Upper lobe of right lung (tissue), 1 donor: ENCODE results near the gene ARHGEF37. TPM values are rescaled to one million over a fixed set of nuclear protein-coding genes. Genes with fewer than 3 reads are reported as not detected.
"Not testable (repeated sequence)": the region's sequence is repeated elsewhere in the genome, so short reads cannot be mapped to it uniquely, and the experiment has no call there.

Source experiments
- ATAC-seq: fragments of 200-7000 bp; cut with Tn5 transposase; one replicate; pipeline ENCODE4 v1.9.1; 2020; ENCODE audit warnings: mild to moderate bottlenecking, moderate library complexity
- DNase-seq: peaks from one replicate; pipeline ENCODE4 v3.0.0-alpha.2; 2020
- H3K27ac ChIP-seq: fragments of 200-600 bp; one replicate; pipeline ENCODE4 v1.8.0; 2022
- H3K27me3 ChIP-seq: fragments of 200-600 bp; one replicate; pipeline ENCODE4 v1.8.0; 2022; ENCODE audit warnings: mild to moderate bottlenecking
- H3K36me3 ChIP-seq: fragments of 200-600 bp; one replicate; pipeline ENCODE4 v1.8.0; 2022
- H3K4me1 ChIP-seq: fragments of 200-600 bp; one replicate; pipeline ENCODE4 v1.8.0; 2022
- H3K4me3 ChIP-seq: fragments of 200-600 bp; one replicate; pipeline ENCODE4 v1.8.0; 2022; ENCODE audit warnings: mild to moderate bottlenecking
- H3K9me3 ChIP-seq: fragments of 200-600 bp; one replicate; pipeline ENCODE4 v1.8.0; 2022
- CTCF ChIP-seq: fragments of 200-600 bp; IDR thresholded peaks from one replicate; pipeline ENCODE4 v1.8.0; 2022; ENCODE audit warnings: antibody characterized with exemption
- intact Hi-C: fragments of 100-400 bp; cut with DNase I; formaldehyde crosslinking; loops from one replicate; pipeline ENCODE4 v1.11.0; 2022
- total RNA-seq: library from RNA; stranded (reverse); fragmentation: NEBNext Ultra II Directional; extraction: Animal tissue kit (Norgen Biotek cat#: 25700); gene quantifications from one replicate; pipeline ENCODE4 v1.2.1, GENCODE V29; 2021
- donor health status: DM: no; HTN: yes; CAD: no; lungs with severe emphysema.

The ARHGEF37 gene
- total RNA-seq, 1 donor from 2014 or later, result 13.3 TPM

- intact Hi-C loops, result no loop called here
- Histone ChIP-seq H3K36me3 (peaks cover 29% of the 10 kb centered on the region), H3K27ac (peak overlapping the region; percentile 72), H3K9me3 (no peaks in the 10 kb centered on the region), H3K4me1 (peaks cover 9% of the 10 kb centered on the region), H3K27me3 (no peaks in the 10 kb centered on the region), H3K4me3 (no peak overlapping the region)
- ATAC-seq, result no peak
- TF ChIP-seq CTCF, result no peak
- DNase-seq, result no peak
Observed at GRCh38 chr5:149597618-149598017, 16.3 kb downstream of the ARHGEF37 start.

- H3K36me3 ChIP-seq, result peaks cover 31% of the 10 kb centered on the region
- H3K4me3 ChIP-seq, H3K9me3 ChIP-seq, ATAC-seq, intact Hi-C loops, H3K27ac ChIP-seq, DNase-seq, H3K27me3 ChIP-seq, H3K4me1 ChIP-seq: not testable (repeated sequence)
Observed at GRCh38 chr5:149598234-149598633, 16.9 kb downstream of the ARHGEF37 start.

- H3K9me3 ChIP-seq, result no peaks in the 10 kb centered on the region
- peaks cover 9% of the 10 kb centered on the region for H3K4me1 ChIP-seq
- no peak overlapping the region for H3K4me3 ChIP-seq
- no peak overlapping the region for H3K27ac ChIP-seq
- DNase-seq (no peak), ATAC-seq (no peak)
- intact Hi-C loops, result no loop called here
- no peaks in the 10 kb centered on the region for H3K27me3 ChIP-seq
- TF ChIP-seq CTCF, result no peak
- peaks cover 31% of the 10 kb centered on the region for H3K36me3 ChIP-seq
Observed at GRCh38 chr5:149598966-149599365, 17.7 kb downstream of the ARHGEF37 start.

GRCh38 chr5:149599375-149599774, 18.1 kb downstream of the ARHGEF37 start:
- intact Hi-C loops, result no loop called here
- H3K27ac ChIP-seq, result no peak overlapping the region

GRCh38 chr5:149600932-149601331, 19.6 kb downstream of the ARHGEF37 start:
- Histone ChIP-seq H3K4me1 (peaks cover 4% of the 10 kb centered on the region), H3K27me3 (no peaks in the 10 kb centered on the region), H3K36me3 (peaks cover 31% of the 10 kb centered on the region), H3K4me3 (no peak overlapping the region), H3K9me3 (no peaks in the 10 kb centered on the region), H3K27ac (no peak overlapping the region)
- intact Hi-C loops, result no loop called here
- ATAC-seq, result no peak
- TF ChIP-seq CTCF, result no peak
- no peak for DNase-seq

More at GRCh38 chr5:149599375-149599774, 18.1 kb downstream of the ARHGEF37 start:
- DNase-seq (no peak), ATAC-seq (no peak)
- H3K36me3 ChIP-seq, result peaks cover 31% of the 10 kb centered on the region
- H3K27me3 ChIP-seq, result no peaks in the 10 kb centered on the region
- H3K9me3 ChIP-seq, result no peaks in the 10 kb centered on the region
- TF ChIP-seq CTCF, result no peak
- peaks cover 9% of the 10 kb centered on the region for H3K4me1 ChIP-seq
- no peak overlapping the region for H3K4me3 ChIP-seq

GRCh38 chr5:149603210-149603609, 21.9 kb downstream of the ARHGEF37 start:
- DNase-seq, result no peak
- H3K27me3 ChIP-seq, result no peaks in the 10 kb centered on the region
- no peaks in the 10 kb centered on the region for H3K9me3 ChIP-seq
- peaks cover 6% of the 10 kb centered on the region for H3K4me1 ChIP-seq
- intact Hi-C loops, result no loop called here
- no peak overlapping the region for H3K27ac ChIP-seq
- H3K4me3 ChIP-seq, result no peak overlapping the region
- ATAC-seq, result no peak
- TF ChIP-seq CTCF, result no peak
- peaks cover 31% of the 10 kb centered on the region for H3K36me3 ChIP-seq
